ENCODE measurements around the gene RAP1A.
A peak's percentile ranks its signal among the peaks of the same experiment; 100 is the strongest.

The RAP1A gene

DNA sequence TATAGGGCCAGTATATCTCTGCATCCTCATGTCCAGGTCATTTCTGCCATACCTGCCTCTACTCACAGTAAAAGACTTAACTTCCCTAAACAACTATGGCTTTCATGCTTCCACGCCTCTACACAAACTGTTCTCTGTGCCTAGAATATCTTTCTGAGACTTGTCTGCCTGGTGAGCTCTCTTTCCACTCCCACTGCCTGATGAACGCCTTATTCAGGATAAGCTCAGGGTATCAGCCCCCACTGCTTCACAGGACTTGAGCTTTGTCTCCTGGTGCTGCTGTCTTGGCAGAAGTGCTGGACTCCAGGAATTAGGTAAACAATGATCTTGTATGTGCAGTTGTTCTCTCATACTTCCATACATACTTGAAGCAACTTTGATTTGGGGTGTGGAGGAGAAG lies 131.3 kb downstream of the RAP1A start:
- H3K27me3 ChIP-seq (replicated peaks; ENCODE audit: control insufficient read depth, insufficient read depth, low read length): no peaks in the 10 kb centered on the region
- no peak for DNase-seq (ENCODE audit: extremely low read depth, insufficient read length)
- H3K36me3 ChIP-seq (ENCODE audit: control insufficient read depth, insufficient read depth, low read length): no peaks in the 10 kb centered on the region
- H3K4me3 ChIP-seq (replicated peaks; ENCODE audit: low read depth, low read length): no peak overlapping the region
- TF ChIP-seq, protein P1, sequence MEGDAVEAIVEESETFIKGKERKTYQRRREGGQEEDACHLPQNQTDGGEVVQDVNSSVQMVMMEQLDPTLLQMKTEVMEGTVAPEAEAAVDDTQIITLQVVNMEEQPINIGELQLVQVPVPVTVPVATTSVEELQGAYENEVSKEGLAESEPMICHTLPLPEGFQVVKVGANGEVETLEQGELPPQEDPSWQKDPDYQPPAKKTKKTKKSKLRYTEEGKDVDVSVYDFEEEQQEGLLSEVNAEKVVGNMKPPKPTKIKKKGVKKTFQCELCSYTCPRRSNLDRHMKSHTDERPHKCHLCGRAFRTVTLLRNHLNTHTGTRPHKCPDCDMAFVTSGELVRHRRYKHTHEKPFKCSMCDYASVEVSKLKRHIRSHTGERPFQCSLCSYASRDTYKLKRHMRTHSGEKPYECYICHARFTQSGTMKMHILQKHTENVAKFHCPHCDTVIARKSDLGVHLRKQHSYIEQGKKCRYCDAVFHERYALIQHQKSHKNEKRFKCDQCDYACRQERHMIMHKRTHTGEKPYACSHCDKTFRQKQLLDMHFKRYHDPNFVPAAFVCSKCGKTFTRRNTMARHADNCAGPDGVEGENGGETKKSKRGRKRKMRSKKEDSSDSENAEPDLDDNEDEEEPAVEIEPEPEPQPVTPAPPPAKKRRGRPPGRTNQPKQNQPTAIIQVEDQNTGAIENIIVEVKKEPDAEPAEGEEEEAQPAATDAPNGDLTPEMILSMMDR (IDR thresholded peaks at IDR 0.05; ENCODE audit: insufficient read depth, low read length, poor library complexity, severe bottlenecking): no peak

DNA sequence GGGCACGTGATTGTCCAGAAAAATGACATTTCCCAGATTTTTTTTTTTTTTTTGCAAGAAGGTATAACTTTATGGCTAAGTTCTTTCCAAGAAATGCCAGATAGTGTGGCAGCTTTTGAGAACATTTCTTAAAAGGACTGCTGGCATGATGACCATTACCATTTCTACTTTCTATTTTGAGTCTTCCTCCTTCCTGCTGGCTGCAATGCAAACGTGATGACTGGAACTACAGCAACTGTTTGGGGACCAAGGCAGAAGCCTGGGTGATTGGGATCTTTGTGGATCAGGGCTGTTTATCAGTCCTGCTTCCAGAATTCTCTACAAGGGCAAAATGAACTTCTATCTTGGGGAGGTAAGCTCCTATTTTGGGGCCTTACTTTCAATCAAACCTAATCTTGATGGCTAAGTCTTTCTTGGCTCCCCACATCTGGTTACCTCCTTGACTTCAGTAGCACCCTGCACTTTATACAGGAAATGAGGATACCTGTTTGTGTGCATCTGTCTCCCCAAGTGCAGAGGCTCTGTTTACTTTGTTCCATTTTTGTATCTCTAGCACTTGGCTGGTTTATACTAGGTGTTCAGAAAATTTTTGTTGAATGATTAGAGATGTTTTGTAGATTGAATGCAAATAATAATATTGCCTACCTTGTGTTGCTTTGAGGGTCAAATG lies 132.5 kb downstream of the RAP1A start:
- H3K4me3 ChIP-seq (replicated peaks; ENCODE audit: low read depth, low read length): no peak overlapping the region
- no peak for DNase-seq (ENCODE audit: extremely low read depth, insufficient read length)
- TF ChIP-seq, protein P1 (IDR thresholded peaks at IDR 0.05; ENCODE audit: insufficient read depth, low read length, poor library complexity, severe bottlenecking): no peak
- H3K27me3 ChIP-seq (replicated peaks; ENCODE audit: control insufficient read depth, insufficient read depth, low read length): no peaks in the 10 kb centered on the region
- H3K36me3 ChIP-seq (ENCODE audit: control insufficient read depth, insufficient read depth, low read length): no peaks in the 10 kb centered on the region

GRCh38 chr1:111754984-111755330 lies 135.4 kb downstream of the RAP1A start:
- no peaks in the 10 kb centered on the region for H3K27me3 ChIP-seq (replicated peaks; ENCODE audit: control insufficient read depth, insufficient read depth, low read length)
- H3K4me3 ChIP-seq (replicated peaks; ENCODE audit: low read depth, low read length): peak overlapping the region; percentile 77
- TF ChIP-seq, protein P1 (IDR thresholded peaks at IDR 0.05; ENCODE audit: insufficient read depth, low read length, poor library complexity, severe bottlenecking): no peak
- H3K36me3 ChIP-seq (ENCODE audit: control insufficient read depth, insufficient read depth, low read length): no peaks in the 10 kb centered on the region
- DNase-seq (ENCODE audit: extremely low read depth, insufficient read length): no peak

GRCh38 chr1:111755331-111756123 lies 135.9 kb downstream of the RAP1A start, which contains the start of gene DDX20:
TSS of gene DDX20 (plus strand) at chr1:111755901. CDS start at chr1:111755925, 24 bp downstream.
- Histone ChIP-seq H3K4me3 (replicated peaks; ENCODE audit: low read depth, low read length) (peak within 1 kb of the TSS; percentile 77), H3K27me3 (replicated peaks; ENCODE audit: control insufficient read depth, insufficient read depth, low read length) (no peaks in the 10 kb centered on the region), H3K36me3 (ENCODE audit: control insufficient read depth, insufficient read depth, low read length) (no peaks in the 10 kb centered on the region)
- TF ChIP-seq, protein P1 (IDR thresholded peaks at IDR 0.05; ENCODE audit: insufficient read depth, low read length, poor library complexity, severe bottlenecking): peak; percentile 83
- peak; percentile 95 for DNase-seq (ENCODE audit: extremely low read depth, insufficient read length)

DNA sequence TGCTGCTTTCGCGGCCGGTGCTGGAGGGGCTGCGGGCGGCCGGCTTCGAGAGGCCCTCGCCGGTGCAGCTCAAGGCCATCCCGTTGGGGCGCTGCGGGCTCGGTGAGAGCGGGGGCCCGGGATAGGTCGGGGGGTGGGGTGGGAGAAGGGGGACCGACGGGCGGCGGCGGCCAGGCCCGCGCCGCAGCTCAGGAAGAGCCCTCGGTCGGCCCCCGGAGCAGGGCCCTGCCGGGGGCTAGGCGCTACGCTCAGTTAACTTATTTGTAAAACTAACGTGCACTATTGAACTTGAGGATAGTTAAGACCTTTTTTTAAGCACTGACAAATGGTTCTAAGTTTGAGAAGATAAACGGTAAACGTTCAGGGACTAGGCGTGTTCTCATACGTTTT lies 136.5 kb downstream of the RAP1A start:
- no peak for DNase-seq (ENCODE audit: extremely low read depth, insufficient read length)
- peak overlapping the region; percentile 77 for H3K4me3 ChIP-seq (replicated peaks; ENCODE audit: low read depth, low read length)
- H3K36me3 ChIP-seq (ENCODE audit: control insufficient read depth, insufficient read depth, low read length): no peaks in the 10 kb centered on the region
- TF ChIP-seq, protein P1 (IDR thresholded peaks at IDR 0.05; ENCODE audit: insufficient read depth, low read length, poor library complexity, severe bottlenecking): no peak
- H3K27me3 ChIP-seq (replicated peaks; ENCODE audit: control insufficient read depth, insufficient read depth, low read length): no peaks in the 10 kb centered on the region
